A549 (cell line): ENCODE results near the gene CTSF. TPM values are rescaled to one million over a fixed set of nuclear protein-coding genes. Genes with fewer than 3 reads are reported as not detected.

Experiments
- ATAC-seq, 2 experiments: fragments of 200-7000 bp in 1 of 2; fragments of >200 bp in 1 of 2; cut with Nextera tagmentation in 1 of 2; cut with Tn5 transposase in 1 of 2; 3 replicates each; pipeline versions ENCODE4 v1.8.0 to v1.9.1; 2018 to 2020; ENCODE audit warnings: mild to moderate bottlenecking in 1 of 2, moderate library complexity in 1 of 2
- CTCF ChIA-PET: fragments of 300-600 bp; sonication (Branson Sonifier 250); formaldehyde crosslinking; extraction: SDS; loops from one replicate; lab custom pipeline; 2021; ENCODE audit warnings: antibody characterized with exemption, inconsistent platforms; lab: Yijun Ruan, JAX
- POLR2A ChIA-PET: fragments of 350-600 bp; formaldehyde crosslinking; extraction: SDS; loops from one replicate; lab custom pipeline; 2021; ENCODE audit warnings: antibody characterized with exemption, inconsistent platforms; lab: Yijun Ruan, JAX
- DNase-seq, 2 experiments: peaks; one replicate each; pipeline versions ENCODE4 v3.0.0 to v3.0.0-alpha.2; 2011 to 2016; ENCODE audit warnings: low read depth in 1 of 2, low spot score in 1 of 2
- FAIRE-seq: peaks from 2 replicates; lab custom pipeline; 2011; peaks lifted over from hg19 to GRCh38; lab: Jason Lieb, UNC
- H3K27ac ChIP-seq, 2 experiments: fragments of >200 bp; sonication (Bioruptor Twin); formaldehyde crosslinking; 3 replicates each; pipeline ENCODE4 v1.5.1; 2016 to 2017
- H3K4me1 ChIP-seq: fragments of >200 bp; sonication (Bioruptor Twin); formaldehyde crosslinking; 3 replicates; pipeline ENCODE4 v1.6.1; 2016
- H3K4me2 ChIP-seq: fragments of >200 bp; sonication (Bioruptor Twin); formaldehyde crosslinking; 3 replicates; pipeline ENCODE4 v1.6.1; 2016
- H3K4me3 ChIP-seq: fragments of >200 bp; sonication (Bioruptor Twin); formaldehyde crosslinking; 3 replicates; pipeline ENCODE4 v1.5.1; 2016
- H3K9me3 ChIP-seq: fragments of >200 bp; sonication (Bioruptor Twin); formaldehyde crosslinking; 3 replicates; pipeline ENCODE4 v1.6.1; 2016
- CBX2 ChIP-seq: fragments of 200-600 bp; sonication (generic); IDR thresholded peaks from 2 replicates; pipeline ENCODE4 v1.6.1; 2016; ENCODE audit warnings: low read depth, mild to moderate bottlenecking, borderline replicate concordance
- CBX8 ChIP-seq: fragments of 200-600 bp; sonication (generic); IDR thresholded peaks from 2 replicates; pipeline ENCODE4 v1.6.1; 2016
- CTCF ChIP-seq: fragments of >200 bp; sonication (Bioruptor Twin); formaldehyde crosslinking; IDR thresholded peaks from 3 replicates; pipeline ENCODE4 v1.5.1; 2016
- E2F6 ChIP-seq: IDR thresholded peaks from 2 replicates; pipeline ENCODE4 v1.6.1; 2012; ENCODE audit warnings: low read depth, borderline replicate concordance
- ELK1 ChIP-seq: fragments of 150-350 bp; IDR thresholded peaks from 2 replicates; pipeline ENCODE4 v1.6.1; 2014; ENCODE audit warnings: low read depth, mild to moderate bottlenecking, low read length
- EP300 ChIP-seq, 2 experiments: fragments of >200 bp; sonication (Bioruptor Twin); formaldehyde crosslinking; IDR thresholded peaks; 2 replicates in 1 of 2; 3 replicates in 1 of 2; pipeline ENCODE4 v1.6.1; 2016 to 2017
- FOSB ChIP-seq: fragments of 250-450 bp; sonication (Bioruptor Pico); IDR thresholded peaks from 2 replicates; pipeline ENCODE4 v1.5.0; 2020; ENCODE audit warnings: mild to moderate bottlenecking, moderate library complexity
- FOXS1 ChIP-seq: fragments of 250-450 bp; sonication (Bioruptor Pico); IDR thresholded peaks from 2 replicates; pipeline ENCODE4 v1.5.0; 2020; ENCODE audit warnings: mild to moderate bottlenecking, moderate library complexity
- HDAC2 ChIP-seq: fragments of 200-600 bp; sonication (generic); IDR thresholded peaks from 2 replicates; pipeline ENCODE4 v1.6.1; 2016
- HEYL ChIP-seq: fragments of 250-450 bp; sonication (Bioruptor Pico); IDR thresholded peaks from 2 replicates; pipeline ENCODE4 v1.8.0; 2021; ENCODE audit warnings: mild to moderate bottlenecking, moderate library complexity
- HMGXB4 ChIP-seq: fragments of 250-450 bp; sonication (Bioruptor Pico); IDR thresholded peaks from 2 replicates; pipeline ENCODE4 v1.5.0; 2021; ENCODE audit warnings: mild to moderate bottlenecking, moderate library complexity, borderline replicate concordance
- KDM1A ChIP-seq: fragments of 200-600 bp; sonication (generic); IDR thresholded peaks from 2 replicates; pipeline ENCODE4 v1.6.1; 2016; ENCODE audit warnings: low read depth, mild to moderate bottlenecking
- MYC ChIP-seq: IDR thresholded peaks from 2 replicates; pipeline ENCODE4 v1.6.1; 2012; ENCODE audit warnings: mild to moderate bottlenecking, inconsistent platforms, low read length, improper control_type of control experiment, borderline replicate concordance
- POLR2A ChIP-seq: IDR thresholded peaks from 2 replicates; pipeline ENCODE4 v1.6.1; 2012; ENCODE audit warnings: mild to moderate bottlenecking, low read length
- POLR2AphosphoS2 ChIP-seq: conservative IDR thresholded peaks from 2 replicates; pipeline ENCODE4 v1.6.1; 2012; ENCODE audit warnings: low read length, improper control_type of control experiment, inconsistent platforms
- RAD21 ChIP-seq, 2 experiments: fragments of >200 bp in 1 of 2; sonication (Bioruptor Twin) in 1 of 2; formaldehyde crosslinking in 1 of 2; IDR thresholded peaks in 1 of 2; conservative IDR thresholded peaks in 1 of 2; 2 replicates in 1 of 2; 3 replicates in 1 of 2; pipeline ENCODE4 v1.6.1; 2012 to 2018; ENCODE audit warnings: inconsistent platforms in 1 of 2
- RCOR1 ChIP-seq: fragments of 150-350 bp; IDR thresholded peaks from 2 replicates; pipeline ENCODE4 v1.6.1; 2014; ENCODE audit warnings: antibody characterized with exemption, low read length, low read depth
- RFX5 ChIP-seq: fragments of 450-650 bp; IDR thresholded peaks from 2 replicates; pipeline ENCODE4 v1.7.1; 2014; ENCODE audit warnings: antibody characterized with exemption, mild to moderate bottlenecking, moderate library complexity
- ZC3H11A ChIP-seq: fragments of 450-650 bp; IDR thresholded peaks from 2 replicates; pipeline ENCODE4 v1.6.1; 2014; ENCODE audit warnings: antibody characterized with exemption, mild to moderate bottlenecking
- ZFP36 ChIP-seq: fragments of 450-650 bp; IDR thresholded peaks from 2 replicates; pipeline ENCODE4 v1.6.1; 2014; ENCODE audit warnings: borderline replicate concordance; ENCODE audit not compliant: partially characterized antibody
- ZSCAN20 ChIP-seq: fragments of 250-450 bp; sonication (Bioruptor Pico); IDR thresholded peaks from 2 replicates; pipeline ENCODE4 v1.8.0; 2022; ENCODE audit warnings: mild to moderate bottlenecking, moderate library complexity
- WGBS: methylation state at CpG from one replicate; pipeline ENCODE4 v1.1.6; 2017; ENCODE audit errors: missing lambda C conversion rate; 5-methylcytosine and 5-hydroxymethylcytosine counted together
- polyA plus RNA-seq, 4 experiments: library from polyadenylated mRNA; depleted of rRNA in 3 of 4; stranded (reverse); fragments of >200 nt; fragmentation: RNase III in 1 of 4; extraction: RNeasy Plus Mini Kit Qiagen cat#74134 plus additional on column Dnase treatment in 1 of 4; gene quantifications; 2 replicates in 3 of 4; 3 replicates in 1 of 4; pipeline ENCODE4 v1.2.3, GENCODE V29; 2011 to 2017
- TF ChIP-seq, protein P1 (sequence below): IDR thresholded peaks from 2 replicates; pipeline ENCODE4 v1.6.1; 2012

The CTSF gene
- polyA plus RNA-seq, 2 of the 4 experiments (the other 2 are of a cell fraction): 19.2 to 29.8 TPM

GRCh38 chr11:66556086-66556485 is 12.3 kb downstream of the CTSF start:
- no peaks in the 10 kb centered on the region for H3K9me3 ChIP-seq
- no peak for TF ChIP-seq HEYL (CRISPR knock-in tag)
- no peak for TF ChIP-seq KDM1A
- TF ChIP-seq ZFP36: no peak
- TF ChIP-seq RCOR1: no peak
- no peak for TF ChIP-seq POLR2A
- TF ChIP-seq CTCF: no peak
- TF ChIP-seq CBX8: no peak
- no peak for TF ChIP-seq HDAC2
- no peak for TF ChIP-seq CBX2
- TF ChIP-seq, protein P1, sequence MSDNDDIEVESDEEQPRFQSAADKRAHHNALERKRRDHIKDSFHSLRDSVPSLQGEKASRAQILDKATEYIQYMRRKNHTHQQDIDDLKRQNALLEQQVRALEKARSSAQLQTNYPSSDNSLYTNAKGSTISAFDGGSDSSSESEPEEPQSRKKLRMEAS: no peak
- TF ChIP-seq MYC: no peak
- no peak for TF ChIP-seq POLR2AphosphoS2
- no peak for TF ChIP-seq ZC3H11A
- no peak for TF ChIP-seq RFX5
- TF ChIP-seq E2F6: no peak
- H3K4me3 ChIP-seq: no peak overlapping the region
- H3K4me2 ChIP-seq: no peak overlapping the region
- CTCF ChIA-PET: interaction anchor here (1.1 kb wide), 1 partner anchor 16 kb away, joined by 3 read pairs; no protein-coding TSS in a partner anchor
- H3K27ac ChIP-seq: no peak overlapping the region
- ATAC-seq (no peak), DNase-seq (no peak), FAIRE-seq (no peak)
- POLR2A ChIA-PET: interaction anchor here (1.5 kb wide), 1 partner anchor 10 kb away, joined by 6 read pairs; the partner anchor contains the start of gene ZDHHC24
- no peaks in the 10 kb centered on the region for H3K4me1 ChIP-seq
- WGBS: 47% methylated on average over 3 of the region's 7 CpGs

DNA sequence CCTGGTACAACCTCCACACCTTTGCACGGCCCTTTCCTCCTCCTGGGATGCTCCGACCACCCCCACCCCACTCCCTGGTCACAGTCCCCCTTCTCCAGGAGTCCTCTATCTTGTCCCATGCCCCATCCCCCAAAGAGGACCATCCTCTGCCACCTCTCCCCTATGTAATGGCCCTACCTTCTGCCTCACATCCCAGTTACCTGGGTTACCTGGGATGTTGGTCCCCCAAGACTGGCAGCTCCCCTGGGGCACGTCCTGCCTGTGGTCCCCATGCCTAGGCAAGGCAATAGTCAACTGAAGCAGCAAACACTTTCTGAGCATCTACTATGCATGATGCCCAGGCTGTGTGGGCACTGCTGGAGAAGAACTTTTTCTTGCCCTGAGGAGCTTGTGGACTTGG is 13.0 kb downstream of the CTSF start:
- ATAC-seq: no peak
- Histone ChIP-seq H3K27ac (no peak overlapping the region), H3K4me2 (no peak overlapping the region), H3K4me1 (no peaks in the 10 kb centered on the region), H3K9me3 (no peaks in the 10 kb centered on the region), H3K4me3 (no peak overlapping the region)
- no peak for DNase-seq
- TF ChIP-seq CTCF (no peak), ZFP36 (no peak), ZC3H11A (no peak), FOXS1 (CRISPR knock-in tag) (no peak), ZSCAN20 (no peak), RAD21 (conservative IDR thresholded peaks at IDR 0.05 in 1 of 2, IDR thresholded peaks at IDR 0.05 in 1 of 2) (no peak), RCOR1 (no peak), EP300 (IDR thresholded peaks at IDR 0.05) (no peak), HMGXB4 (no peak), ELK1 (no peak), FOSB (CRISPR knock-in tag) (no peak)
- no peak for FAIRE-seq
- WGBS: 16% methylated on average over 3 of the region's 3 CpGs
- CTCF ChIA-PET: interaction anchor here (0.7 to 1.0 kb wide), 3 partner anchors 14 to 244 kb away, joined by 3 to 4 read pairs (median 3); no protein-coding TSS in a partner anchor
- POLR2A ChIA-PET: interaction anchor here (1.5 kb wide), 1 partner anchor 10 kb away, joined by 6 read pairs; the partner anchor contains the start of gene ZDHHC24
